Measurements from ENCODE around the gene MAD1L1. TPM values are rescaled to one million over a fixed set of nuclear protein-coding genes. Genes with fewer than 3 reads are reported as not detected.

Gene MAD1L1
- total RNA-seq, 1 experiment from 2014 or later = 50.8 TPM

- Histone ChIP-seq H3K79me2 (ENCODE audit: low read depth) (no peaks in the 10 kb centered on the region), H2AFZ (no peak overlapping the region), H3K36me3 (ENCODE audit: low read depth) (no peaks in the 10 kb centered on the region), H3K4me2 (no peak overlapping the region), H3K27ac (no peak overlapping the region), H3F3A (ENCODE audit: insufficient read depth, low read depth) (peaks cover 7% of the 10 kb centered on the region; the same call in 1 of the 2 replicates), H3K4me3 (no peak overlapping the region), H3K9me2 (ENCODE audit: insufficient read depth) (no peaks in the 10 kb centered on the region), H3K27me3 (ENCODE audit: insufficient read depth, low read depth) (no peaks in the 10 kb centered on the region), H3K9me3 (ENCODE audit: insufficient read depth, low read depth) (no peaks in the 10 kb centered on the region), H3K4me1 (replicated peaks; ENCODE audit: insufficient read depth) (no peaks in the 10 kb centered on the region), H4K20me1 (ENCODE audit: insufficient read depth) (peaks cover 20% of the 10 kb centered on the region)
- intact Hi-C loops (cut with micrococcal nuclease; ENCODE audit: unreplicated experiment) = no loop called here
- no peak for DNase-seq
- CTCF ChIA-PET = no interaction called here
- no peak for TF ChIP-seq EZH2 (IDR thresholded peaks at IDR 0.05; ENCODE audit: low read depth)
- no peak for TF ChIP-seq CTCF (conservative IDR thresholded peaks at IDR 0.05)
- no TSS peak for BruUV-seq (replicated peaks)
- POLR2A ChIA-PET (ENCODE audit: unreplicated experiment) = no interaction called here
Observed at GRCh38 chr7:2043316-2044039, 189.3 kb downstream of the MAD1L1 start.

GRCh38 chr7:2042650-2043049, 190.1 kb downstream of the MAD1L1 start:
- no peaks in the 10 kb centered on the region for H3K36me3 ChIP-seq (ENCODE audit: low read depth)
- H3K4me3 ChIP-seq = no peak overlapping the region
- intact Hi-C loops (cut with micrococcal nuclease; ENCODE audit: unreplicated experiment) = no loop called here
- ChIA-PET POLR2A (ENCODE audit: unreplicated experiment) (no interaction called here), CTCF (no interaction called here)
- H3K9me2 ChIP-seq (ENCODE audit: insufficient read depth) = no peaks in the 10 kb centered on the region
- H2AFZ ChIP-seq = no peak overlapping the region
- no TSS peak for BruUV-seq (replicated peaks)
- no peak overlapping the region for H3K4me2 ChIP-seq
- no peak for DNase-seq
- H3K9me3 ChIP-seq (ENCODE audit: insufficient read depth, low read depth) = no peaks in the 10 kb centered on the region
- H3F3A ChIP-seq (ENCODE audit: insufficient read depth, low read depth) = no peaks in the 10 kb centered on the region
- no peak for TF ChIP-seq EZH2 (IDR thresholded peaks at IDR 0.05; ENCODE audit: low read depth)
- no peak for TF ChIP-seq CTCF (conservative IDR thresholded peaks at IDR 0.05)
- no peaks in the 10 kb centered on the region for H3K79me2 ChIP-seq (ENCODE audit: low read depth)
- no peak overlapping the region for H3K27ac ChIP-seq
- H4K20me1 ChIP-seq (ENCODE audit: insufficient read depth) = peaks cover 14% of the 10 kb centered on the region
- no peaks in the 10 kb centered on the region for H3K27me3 ChIP-seq (ENCODE audit: insufficient read depth, low read depth)
- no peaks in the 10 kb centered on the region for H3K4me1 ChIP-seq (replicated peaks; ENCODE audit: insufficient read depth)

GRCh38 chr7:2041496-2042367, 191.0 kb downstream of the MAD1L1 start:
- Histone ChIP-seq H3K27ac (no peak overlapping the region), H4K20me1 (ENCODE audit: insufficient read depth) (peaks cover 8% of the 10 kb centered on the region; the same call in 1 of the 2 replicates), H3K4me1 (replicated peaks; ENCODE audit: insufficient read depth) (no peaks in the 10 kb centered on the region), H3K36me3 (ENCODE audit: low read depth) (no peaks in the 10 kb centered on the region), H3K9me2 (ENCODE audit: insufficient read depth) (no peaks in the 10 kb centered on the region), H3K27me3 (ENCODE audit: insufficient read depth, low read depth) (no peaks in the 10 kb centered on the region), H2AFZ (no peak overlapping the region), H3K9me3 (ENCODE audit: insufficient read depth, low read depth) (no peaks in the 10 kb centered on the region), H3K4me2 (no peak overlapping the region), H3K79me2 (ENCODE audit: low read depth) (no peaks in the 10 kb centered on the region), H3K4me3 (no peak overlapping the region), H3F3A (ENCODE audit: insufficient read depth, low read depth) (no peaks in the 10 kb centered on the region)
- CTCF ChIA-PET = no interaction called here
- POLR2A ChIA-PET (ENCODE audit: unreplicated experiment) = no interaction called here
- BruUV-seq (replicated peaks) = no TSS peak
- intact Hi-C loops (cut with micrococcal nuclease; ENCODE audit: unreplicated experiment) = no loop called here
- DNase-seq = no peak
- no peak for TF ChIP-seq CTCF (conservative IDR thresholded peaks at IDR 0.05)
- no peak for TF ChIP-seq EZH2 (IDR thresholded peaks at IDR 0.05; ENCODE audit: low read depth)

Measured in PC-9 (cell line).